PC-9 (cell line): ENCODE measurements around the gene ABHD5. TPM values are rescaled to one million over a fixed set of nuclear protein-coding genes. Genes with fewer than 3 reads are reported as not detected.

Experiments
- BruUV-seq: library from RNA; stranded (reverse); fragments of 400-500 nt; replicated peaks from 2 replicates; lab custom pipeline; 2021; lab: Mats Ljungman, UMichigan
- CTCF ChIA-PET: fragments of 300-600 bp; sonication (Branson Sonifier 250); formaldehyde crosslinking; loops from one replicate; lab custom pipeline; 2022; ENCODE audit warnings: antibody characterized with exemption; lab: Charles Lee
- POLR2A ChIA-PET: fragments of 300-600 bp; sonication (Branson Sonifier 250); formaldehyde crosslinking; loops from one replicate; lab custom pipeline; 2022; ENCODE audit warnings: antibody characterized with exemption; ENCODE audit not compliant: unreplicated experiment; lab: Charles Lee
- DNase-seq, 2 experiments: peaks; one replicate each; pipeline versions ENCODE4 v3.0.0 to v3.0.0-alpha.2; 2015 to 2022; ENCODE audit warnings: mixed read lengths in 1 of 2
- H2AFZ ChIP-seq: fragments of 200-600 bp; sonication (generic); 2 replicates; pipeline ENCODE4 v1.8.1; 2017; ENCODE audit warnings: antibody characterized with exemption
- H3F3A ChIP-seq: fragments of 200-600 bp; sonication (generic); 2 replicates; pipeline ENCODE4 v1.8.1; 2017; ENCODE audit warnings: antibody characterized with exemption, mild to moderate bottlenecking, low read depth; ENCODE audit not compliant: insufficient read depth
- H3K27ac ChIP-seq: fragments of 200-600 bp; sonication (generic); 2 replicates; pipeline ENCODE4 v1.6.1; 2016; ENCODE audit warnings: mixed run types
- H3K27me3 ChIP-seq: fragments of 200-600 bp; sonication (generic); 2 replicates; pipeline ENCODE4 v1.6.1; 2016; ENCODE audit warnings: low read depth, mixed run types; ENCODE audit not compliant: insufficient read depth
- H3K36me3 ChIP-seq: fragments of 200-600 bp; sonication (generic); 2 replicates; pipeline ENCODE4 v1.6.1; 2016; ENCODE audit warnings: low read depth, mixed run types
- H3K4me1 ChIP-seq: fragments of 200-600 bp; sonication (generic); replicated peaks from 2 replicates; pipeline ENCODE4 v1.6.1; 2016; ENCODE audit warnings: mixed run types; ENCODE audit not compliant: insufficient read depth
- H3K4me2 ChIP-seq: fragments of 200-600 bp; sonication (generic); 2 replicates; pipeline ENCODE4 v1.6.1; 2017; ENCODE audit warnings: mixed run types
- H3K4me3 ChIP-seq: fragments of 200-600 bp; sonication (generic); 2 replicates; pipeline ENCODE4 v1.6.1; 2016; ENCODE audit warnings: mixed run types
- H3K79me2 ChIP-seq: fragments of 200-600 bp; sonication (generic); 2 replicates; pipeline ENCODE4 v1.6.1; 2017; ENCODE audit warnings: low read depth, mixed run types
- H3K9me2 ChIP-seq: fragments of 200-600 bp; sonication (generic); 2 replicates; pipeline ENCODE4 v1.8.1; 2017; ENCODE audit warnings: mild to moderate bottlenecking; ENCODE audit not compliant: insufficient read depth
- H3K9me3 ChIP-seq: fragments of 200-600 bp; sonication (generic); 2 replicates; pipeline ENCODE4 v1.8.1; 2016; ENCODE audit warnings: low read depth; ENCODE audit not compliant: insufficient read depth
- H4K20me1 ChIP-seq: fragments of 200-600 bp; sonication (generic); 2 replicates; pipeline ENCODE4 v1.8.1; 2017; ENCODE audit not compliant: insufficient read depth
- CTCF ChIP-seq: fragments of 200-600 bp; sonication (generic); conservative IDR thresholded peaks from 2 replicates; pipeline ENCODE4 v1.6.1; 2017; ENCODE audit warnings: mixed run types, antibody characterized with exemption, mild to moderate bottlenecking, moderate library complexity
- EZH2 ChIP-seq: fragments of 200-600 bp; sonication (generic); IDR thresholded peaks from 2 replicates; pipeline ENCODE4 v1.8.0; 2017; ENCODE audit warnings: antibody characterized with exemption, low read depth
- intact Hi-C: fragments of 100-400 bp; cut with micrococcal nuclease; formaldehyde crosslinking; loops from one replicate; pipeline ENCODE4 v1.10.0; 2022; ENCODE audit not compliant: unreplicated experiment
- total RNA-seq: library from RNA; stranded (reverse); gene quantifications from 2 replicates; pipeline ENCODE4 v1.2.3, GENCODE V29; 2021

Gene ABHD5
- total RNA-seq, 1 experiment from 2014 or later, result 19.9 TPM

DNA sequence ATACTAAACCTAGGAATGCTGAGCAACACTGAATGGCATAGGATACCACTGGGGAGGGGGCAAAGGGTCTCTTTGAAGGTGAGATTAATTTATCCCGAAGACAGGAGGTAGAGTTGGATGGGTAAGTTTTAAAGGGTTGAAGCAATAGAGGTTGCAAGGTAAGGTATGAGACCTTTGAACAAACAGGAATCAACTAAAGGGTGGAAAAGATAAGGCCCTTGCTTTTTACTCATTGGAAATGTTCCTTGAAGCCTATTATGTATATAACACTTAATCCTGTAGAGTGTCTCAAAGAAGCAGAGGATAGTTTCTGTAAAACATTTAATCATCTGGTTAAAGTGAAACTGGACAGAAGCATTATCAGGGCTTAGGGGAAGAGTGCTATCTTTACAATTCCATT is 5.7 kb downstream of the ABHD5 start:
- peaks cover 42% of the 10 kb centered on the region for H3K4me1 ChIP-seq
- no peak overlapping the region for H3K27ac ChIP-seq
- 0 out of 2 replicates have a peak overlapping the region, but pooled peaks have one; percentile 18 for H3K4me2 ChIP-seq
- H3K27me3 ChIP-seq, result no peaks in the 10 kb centered on the region
- no peak for TF ChIP-seq CTCF
- no peak for TF ChIP-seq EZH2
- POLR2A ChIA-PET, result no interaction called here
- H3K9me2 ChIP-seq, result no peaks in the 10 kb centered on the region
- H3F3A ChIP-seq, result peaks cover 11% of the 10 kb centered on the region; the same call in 1 of the 2 replicates
- H3K9me3 ChIP-seq, result no peaks in the 10 kb centered on the region
- BruUV-seq, result no TSS peak
- DNase-seq, result no peak
- H3K36me3 ChIP-seq, result 0 out of 2 replicates have a peak, but pooled peaks cover 5% of the 10 kb centered on the region
- no peaks in the 10 kb centered on the region for H4K20me1 ChIP-seq
- intact Hi-C loops, result no loop called here
- peaks cover 79% of the 10 kb centered on the region for H3K79me2 ChIP-seq
- no peak overlapping the region for H2AFZ ChIP-seq
- CTCF ChIA-PET, result no interaction called here
- no peak overlapping the region for H3K4me3 ChIP-seq

DNA sequence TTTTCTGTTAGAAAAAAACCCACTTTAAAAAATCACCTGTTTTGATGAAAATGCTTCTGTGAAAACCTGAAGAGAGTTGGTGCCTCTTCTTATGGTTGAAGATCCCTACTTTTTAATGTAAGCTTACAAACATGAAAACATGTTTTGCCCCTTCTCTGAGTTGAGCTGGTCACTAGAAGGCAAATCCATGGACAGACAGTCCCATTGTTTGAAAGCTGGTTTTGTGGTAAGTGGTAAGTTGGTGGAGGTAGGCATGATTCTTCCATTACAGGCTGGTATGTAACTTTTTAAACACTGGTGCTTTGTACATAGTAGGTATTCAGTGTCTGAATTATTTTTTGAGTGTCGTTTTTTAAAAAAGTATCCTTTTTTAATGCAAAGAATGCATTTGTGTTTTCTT is 6.1 kb downstream of the ABHD5 start:
- TF ChIP-seq EZH2, result no peak
- no peak for TF ChIP-seq CTCF
- H3K27me3 ChIP-seq, result no peaks in the 10 kb centered on the region
- H3K79me2 ChIP-seq, result peaks cover 75% of the 10 kb centered on the region
- POLR2A ChIA-PET, result no interaction called here
- H3K4me3 ChIP-seq, result no peak overlapping the region
- H2AFZ ChIP-seq, result no peak overlapping the region
- H3K9me2 ChIP-seq, result no peaks in the 10 kb centered on the region
- no peaks in the 10 kb centered on the region for H3K9me3 ChIP-seq
- CTCF ChIA-PET, result no interaction called here
- no peaks in the 10 kb centered on the region for H4K20me1 ChIP-seq
- peaks cover 8% of the 10 kb centered on the region; the same call in 1 of the 2 replicates for H3F3A ChIP-seq
- DNase-seq, result no peak
- no TSS peak for BruUV-seq
- H3K4me2 ChIP-seq, result no peak overlapping the region
- H3K4me1 ChIP-seq, result peaks cover 40% of the 10 kb centered on the region
- H3K36me3 ChIP-seq, result 0 out of 2 replicates have a peak, but pooled peaks cover 9% of the 10 kb centered on the region
- no peak overlapping the region for H3K27ac ChIP-seq
- intact Hi-C loops, result no loop called here

GRCh38 chr3:43699864-43700263 is 9.1 kb downstream of the ABHD5 start:
- ChIA-PET CTCF (no interaction called here), POLR2A (no interaction called here)
- H3F3A ChIP-seq, result peaks cover 6% of the 10 kb centered on the region; the same call in 1 of the 2 replicates
- no peaks in the 10 kb centered on the region for H3K27me3 ChIP-seq
- no peak overlapping the region for H3K4me3 ChIP-seq
- no peak overlapping the region for H2AFZ ChIP-seq
- H4K20me1 ChIP-seq, result no peaks in the 10 kb centered on the region
- no peak for DNase-seq
- peaks cover 45% of the 10 kb centered on the region for H3K79me2 ChIP-seq
- H3K9me2 ChIP-seq, result no peaks in the 10 kb centered on the region
- 0 out of 2 replicates have a peak, but pooled peaks cover 11% of the 10 kb centered on the region for H3K36me3 ChIP-seq
- no peaks in the 10 kb centered on the region for H3K9me3 ChIP-seq
- TF ChIP-seq CTCF (peak; percentile 48; the same call in 1 of the 2 replicates), EZH2 (no peak)
- H3K4me1 ChIP-seq, result peaks cover 14% of the 10 kb centered on the region
- intact Hi-C loops, result no loop called here
- BruUV-seq, result no TSS peak
- H3K27ac ChIP-seq, result no peak overlapping the region
- H3K4me2 ChIP-seq, result no peak overlapping the region
